GM19240 (cell line): Measurements from ENCODE around the gene SMAD2.
"Not testable (repeated sequence)": the region's sequence is repeated elsewhere in the genome, so short reads cannot be mapped to it uniquely, and the experiment has no call there.

Experiments
- DNase-seq: peaks from one replicate; pipeline ENCODE4 v3.0.0; 2011; ENCODE audit warnings: low spot score; ENCODE audit not compliant: insufficient read length

SMAD2 gene

GRCh38 chr18:47844828-47845498 lies 85.5 kb downstream of the SMAD2 start:
- no peak for DNase-seq

- no peak for DNase-seq
Observed at GRCh38 chr18:47842836-47843235, 87.6 kb downstream of the SMAD2 start.

- DNase-seq, result no peak
Observed at GRCh38 chr18:47838396-47838795, 92.1 kb downstream of the SMAD2 start.

GRCh38 chr18:47832348-47832747 lies 98.1 kb downstream of the SMAD2 start:
- no peak for DNase-seq

GRCh38 chr18:47831351-47831750 lies 99.1 kb downstream of the SMAD2 start:
- no peak for DNase-seq

DNA sequence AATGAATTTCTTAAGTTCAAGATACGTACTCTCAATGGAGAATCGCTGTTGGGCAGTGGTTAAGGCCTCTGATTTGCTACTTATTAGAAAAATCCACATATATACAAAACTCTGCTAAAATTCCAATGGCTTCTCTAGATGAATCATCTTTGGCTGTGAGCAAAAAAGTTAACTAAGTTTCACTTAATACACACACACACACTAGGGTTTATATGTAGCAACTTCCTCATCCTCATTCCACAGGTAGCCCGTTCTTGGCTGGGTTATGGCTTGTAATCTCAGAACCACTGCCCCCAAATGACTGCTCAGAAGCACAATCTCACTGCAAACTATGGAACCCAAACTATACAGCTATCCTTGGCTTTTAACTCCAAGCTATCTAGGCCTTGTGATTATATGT lies 99.7 kb downstream of the SMAD2 start:
- no peak for DNase-seq

DNA sequence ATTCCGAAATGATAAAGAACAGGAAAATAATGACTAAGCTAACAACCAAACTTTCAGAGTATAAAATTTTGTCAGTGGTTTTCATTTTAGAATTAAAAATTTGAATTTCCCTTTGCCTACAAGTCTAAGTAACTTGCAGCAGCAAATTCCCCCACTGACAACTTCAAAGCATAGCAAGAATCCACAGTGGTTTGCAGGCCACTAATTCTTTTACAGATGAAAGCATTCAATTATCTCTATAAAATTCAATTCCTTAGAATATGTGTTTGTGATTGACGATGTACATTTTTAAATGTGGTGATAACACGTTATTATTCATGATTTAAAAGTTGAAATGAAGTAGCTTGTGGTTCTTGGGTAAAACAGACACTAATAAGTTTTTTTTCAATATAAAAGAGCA lies 100.6 kb downstream of the SMAD2 start:
- DNase-seq, result no peak

GRCh38 chr18:47828031-47828430 lies 102.4 kb downstream of the SMAD2 start:
- DNase-seq, result not testable (repeated sequence)

DNA sequence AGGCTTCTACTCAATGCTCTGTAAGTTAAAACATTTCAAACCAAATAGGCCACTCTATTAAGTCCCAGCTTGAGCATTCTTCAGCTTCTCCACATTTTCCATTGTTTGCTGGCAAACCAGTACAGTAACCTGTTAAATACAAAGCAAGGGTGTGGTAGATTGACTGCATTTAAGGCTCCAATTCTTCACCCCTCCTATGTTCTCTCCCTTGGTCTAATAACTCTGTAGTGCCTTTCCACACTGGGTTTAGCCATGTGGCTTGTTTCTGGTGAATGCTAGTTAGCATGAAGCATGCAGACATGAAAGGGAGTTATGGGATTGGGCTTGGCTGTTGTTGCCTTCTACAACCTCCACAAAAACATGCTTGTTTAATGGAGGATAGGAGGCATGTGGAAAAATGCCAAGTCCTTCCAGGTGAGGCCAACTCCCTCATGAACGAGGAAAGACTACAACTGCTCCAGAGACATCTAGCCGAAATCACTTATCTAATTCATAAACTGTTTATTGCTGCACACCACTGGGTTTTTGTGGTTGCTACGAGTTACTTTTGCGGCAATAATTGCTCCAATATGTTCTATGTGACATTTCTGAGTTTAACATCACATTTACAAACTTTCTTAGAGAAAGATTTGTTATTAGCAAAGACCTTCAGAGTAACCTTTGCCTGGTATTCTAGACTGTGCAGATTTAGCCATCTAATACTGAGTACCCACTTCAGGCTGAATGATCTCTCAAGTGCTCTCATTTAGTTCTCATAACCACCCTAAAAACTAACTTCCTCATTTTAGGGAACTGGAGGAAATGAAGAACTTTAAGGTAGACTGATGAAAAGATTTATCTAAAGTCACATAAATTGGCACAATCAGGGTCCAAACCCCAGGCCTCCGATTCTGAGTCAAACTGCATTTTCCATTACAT lies 104.0 kb downstream of the SMAD2 start:
- DNase-seq, result no peak

DNA sequence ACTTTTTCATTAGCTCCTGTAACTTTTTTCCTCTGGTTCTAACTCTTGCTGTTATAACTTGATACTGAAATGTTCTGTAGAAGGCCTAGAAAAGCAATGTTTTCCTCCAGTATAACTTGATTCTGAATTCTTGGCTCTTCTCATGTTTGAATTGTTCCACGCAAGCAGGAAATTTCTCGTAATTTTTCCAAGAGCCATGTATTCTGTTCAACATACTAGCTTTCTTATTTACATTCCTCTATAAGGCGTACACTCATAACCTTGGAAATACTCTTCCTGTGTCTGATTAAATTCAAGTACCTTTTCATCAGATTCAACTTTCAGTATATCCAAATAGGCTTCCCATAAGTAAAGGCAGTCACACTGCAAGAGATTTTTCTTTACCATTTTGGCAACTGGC lies 109.1 kb downstream of the SMAD2 start:
- DNase-seq, result no peak

- no peak for DNase-seq
Observed at GRCh38 chr18:47817795-47818077, 112.7 kb downstream of the SMAD2 start.

DNA sequence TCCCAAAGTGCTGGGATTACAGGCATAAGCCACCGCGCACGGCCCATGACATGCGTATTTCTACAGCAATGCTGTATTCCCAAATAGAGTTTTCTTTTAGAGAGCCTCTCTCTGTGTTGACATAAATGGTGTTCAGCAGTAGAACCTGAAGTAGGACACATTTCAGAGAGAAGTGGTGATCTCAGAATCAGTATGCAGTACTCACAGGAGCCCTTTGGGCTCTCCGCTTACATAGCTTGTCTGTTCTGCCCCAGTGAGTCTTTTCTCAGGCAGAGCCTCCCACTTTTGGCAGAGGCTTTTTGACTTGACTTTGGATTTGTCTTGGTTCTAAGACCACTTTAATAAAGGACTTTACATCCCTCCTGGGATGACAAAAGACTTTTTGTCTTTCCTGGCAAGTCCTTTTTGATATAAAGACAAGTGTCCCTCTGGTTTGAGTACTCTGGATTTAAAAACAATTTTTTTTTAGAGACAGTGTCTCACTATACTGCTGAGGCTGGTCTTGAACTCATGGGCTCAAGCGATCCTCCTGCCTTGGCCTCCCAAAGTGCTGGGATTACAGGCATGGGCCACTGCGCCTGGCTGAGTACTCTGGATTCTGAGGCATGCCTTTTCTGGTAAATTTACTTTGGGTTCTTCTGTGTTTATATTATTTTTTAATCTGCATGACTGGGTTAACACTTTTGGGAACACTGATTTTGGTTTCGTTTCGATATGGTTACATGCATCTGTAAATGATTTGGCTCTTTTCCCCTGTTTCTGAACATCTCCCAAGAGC lies 113.3 kb downstream of the SMAD2 start:
- DNase-seq, result no peak

- no peak for DNase-seq
Observed at GRCh38 chr18:47815486-47816270, 114.8 kb downstream of the SMAD2 start.

GRCh38 chr18:47809420-47809819 lies 121.0 kb downstream of the SMAD2 start:
- no peak for DNase-seq

GRCh38 chr18:47802802-47803201 lies 127.7 kb downstream of the SMAD2 start:
- no peak for DNase-seq

- DNase-seq, result no peak
Observed at GRCh38 chr18:47801817-47802216, 128.6 kb downstream of the SMAD2 start.

GRCh38 chr18:47800756-47801155 lies 129.7 kb downstream of the SMAD2 start:
- no peak for DNase-seq

DNA sequence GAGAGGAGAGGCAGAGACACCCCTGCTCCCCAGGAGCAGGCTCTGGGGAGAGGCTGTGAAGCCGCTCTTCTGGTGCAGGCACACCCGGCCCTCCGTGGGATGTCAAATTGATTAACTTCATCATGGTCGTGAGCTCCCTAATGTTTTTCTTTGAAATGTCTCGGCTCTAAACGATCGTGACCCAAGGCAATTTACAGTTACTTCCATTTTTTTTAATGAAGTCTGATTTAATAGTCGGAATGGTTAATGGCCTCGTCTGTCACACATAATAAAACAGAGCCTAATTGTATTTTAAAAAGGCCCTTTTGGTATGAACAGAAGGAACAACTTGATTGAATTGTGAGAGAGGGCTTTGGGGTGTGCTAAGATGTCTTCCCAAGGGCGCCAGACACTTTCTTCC lies 130.2 kb downstream of the SMAD2 start:
- no peak for DNase-seq

DNA sequence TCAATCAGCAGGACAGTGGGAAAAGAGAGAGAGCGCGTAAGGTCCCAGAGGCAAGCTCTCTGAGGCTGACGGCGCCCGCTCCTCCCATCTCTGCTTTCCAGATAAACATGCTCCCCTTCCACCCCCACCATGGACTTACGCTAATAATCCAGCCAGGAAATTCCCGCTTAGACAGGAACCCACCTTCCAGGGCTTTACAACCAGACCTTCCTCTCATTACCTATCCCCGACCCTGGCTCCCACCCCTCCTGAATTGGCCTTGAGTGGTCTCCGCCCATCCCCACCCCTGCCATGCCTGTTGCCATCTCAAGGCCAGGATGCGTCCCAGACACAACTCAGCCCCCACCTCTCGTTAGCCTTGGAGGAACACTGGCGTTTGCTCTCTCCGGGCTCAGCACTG lies 131.1 kb downstream of the SMAD2 start:
- no peak for DNase-seq

- DNase-seq, result no peak
Observed at GRCh38 chr18:47798366-47798765, 132.1 kb downstream of the SMAD2 start.

DNA sequence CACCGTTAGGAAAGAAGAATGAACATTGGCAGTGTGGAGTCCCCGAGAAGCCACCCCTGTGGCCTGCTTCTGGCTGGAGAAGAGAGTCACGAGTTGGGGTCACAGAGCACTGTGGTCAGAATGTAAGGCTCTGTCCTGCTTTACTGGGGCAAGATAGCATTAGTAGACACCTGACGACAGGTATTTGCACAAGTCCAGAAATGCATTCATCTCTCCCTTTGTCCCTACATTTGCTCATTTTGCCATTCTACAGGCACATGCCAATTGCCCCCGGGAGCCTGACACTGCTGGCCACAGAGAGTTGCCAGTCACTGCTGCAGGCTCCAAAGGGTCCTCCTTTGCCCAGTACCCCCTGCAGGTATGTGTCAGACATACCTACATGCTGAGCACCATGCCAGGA lies 133.3 kb downstream of the SMAD2 start:
- DNase-seq, result no peak

DNA sequence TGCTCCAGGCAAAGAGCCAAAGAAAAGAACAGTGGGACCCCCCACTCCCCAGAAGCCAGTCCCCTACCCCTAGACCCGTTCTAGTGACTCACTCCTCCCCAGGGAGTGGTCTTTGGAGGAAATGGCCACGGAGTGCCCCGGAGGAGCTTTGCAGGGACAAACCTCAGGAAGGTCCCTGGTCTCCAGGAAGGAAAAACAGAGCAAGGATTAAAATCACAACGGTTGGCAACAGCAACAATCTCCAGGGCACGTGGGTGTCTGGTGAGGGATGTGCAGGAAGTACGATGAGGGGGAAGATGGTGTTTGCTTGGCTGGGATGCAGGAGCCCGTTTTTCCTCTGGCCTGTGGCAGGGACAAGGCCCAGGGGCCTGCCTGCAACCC lies 135.0 kb downstream of the SMAD2 start:
- DNase-seq, result no peak
